HepG2 (cell line): ENCODE results near the gene DGCR8. TPM values are rescaled to one million over a fixed set of nuclear protein-coding genes. Genes with fewer than 3 reads are reported as not detected.
A peak's percentile ranks its signal among the peaks of the same experiment; 100 is the strongest.

Source experiments
- ATAC-seq: fragments of 200-7000 bp; cut with Tn5 transposase; 3 replicates; pipeline ENCODE4 v1.9.1; 2020; ENCODE audit warnings: mild to moderate bottlenecking, moderate library complexity
- BruUV-seq: library from RNA; stranded (reverse); fragments of 400-500 nt; replicated peaks from 2 replicates; lab custom pipeline; 2021; lab: Mats Ljungman, UMichigan
- CTCF ChIA-PET: fragments of 300-600 bp; formaldehyde crosslinking; extraction: SDS; loops from one replicate; lab custom pipeline; 2021; ENCODE audit warnings: low total read pairs, inconsistent platforms, low intra/inter-chr PET ratio; lab: Yijun Ruan, JAX
- POLR2A ChIA-PET: fragments of 350-600 bp; sonication (Branson Sonifier 250); formaldehyde crosslinking; loops from one replicate; lab custom pipeline; 2020; ENCODE audit warnings: antibody characterized with exemption, inconsistent platforms; lab: Yijun Ruan, JAX
- DNase-seq: peaks from one replicate; pipeline ENCODE4 v3.0.0-alpha.2; 2015; ENCODE audit warnings: low spot score
- FAIRE-seq: peaks from 3 replicates; lab custom pipeline; 2011; peaks lifted over from hg19 to GRCh38; lab: Jason Lieb, UNC
- H2AFZ ChIP-seq: one replicate; pipeline ENCODE4 v1.6.1; 2011; ENCODE audit warnings: low read length, inconsistent platforms
- H3K27ac ChIP-seq: fragments of 300-600 bp; 3 replicates; pipeline ENCODE4 v1.8.0; 2011; ENCODE audit warnings: mixed run types, mild to moderate bottlenecking, mixed read lengths, low read length, inconsistent platforms; ENCODE audit not compliant: insufficient read depth; ENCODE audit errors: extremely low read length
- H3K27me3 ChIP-seq, 2 experiments: fragments of 200-600 bp in 1 of 2; 2 replicates in 1 of 2; 3 replicates in 1 of 2; pipeline versions ENCODE4 v1.6.0 to v1.8.0; 2011; ENCODE audit warnings: low read length in 2 of 2, mild to moderate bottlenecking in 2 of 2, moderate library complexity in 2 of 2, inconsistent platforms in 1 of 2; ENCODE audit not compliant: insufficient read depth in 2 of 2, control insufficient read depth in 1 of 2
- H3K36me3 ChIP-seq, 2 experiments: fragments of 200-600 bp in 1 of 2; replicated peaks in 1 of 2; 2 replicates in 1 of 2; 3 replicates in 1 of 2; pipeline versions ENCODE4 v1.5.1 to v1.8.0; 2011; ENCODE audit warnings: low read length in 2 of 2, inconsistent platforms in 1 of 2; ENCODE audit not compliant: insufficient read depth in 2 of 2, control insufficient read depth in 1 of 2
- H3K4me1 ChIP-seq: 2 replicates; pipeline ENCODE4 v1.5.1; 2012; ENCODE audit warnings: low read length, inconsistent platforms; ENCODE audit not compliant: insufficient read depth
- H3K4me2 ChIP-seq: 2 replicates; pipeline ENCODE4 v1.6.0; 2011; ENCODE audit warnings: low read depth, low read length, inconsistent platforms
- H3K4me3 ChIP-seq, 3 experiments: fragments of 200-600 bp in 1 of 3; sonication (generic), shearing (Covaris generic) in 1 of 3; replicated peaks in 1 of 3; 2 replicates each; pipeline ENCODE4 v1.5.1; 2011 to 2016; ENCODE audit warnings: low read length in 3 of 3, inconsistent platforms in 2 of 3, low read depth in 2 of 3, mild to moderate bottlenecking in 2 of 3, control low read depth in 1 of 3, mixed read lengths in 1 of 3; ENCODE audit not compliant: insufficient read depth in 1 of 3
- H3K79me2 ChIP-seq: one replicate; pipeline ENCODE4 v1.6.1; 2011; ENCODE audit warnings: low read length, inconsistent platforms; ENCODE audit not compliant: insufficient read depth
- H3K9ac ChIP-seq: 2 replicates; pipeline ENCODE4 v1.6.0; 2011; ENCODE audit warnings: mild to moderate bottlenecking, low read depth, low read length, inconsistent platforms; ENCODE audit not compliant: insufficient read depth
- H3K9me3 ChIP-seq: 2 replicates; pipeline ENCODE4 v1.5.1; 2012; ENCODE audit warnings: mild to moderate bottlenecking, low read length
- H4K20me1 ChIP-seq: 2 replicates; pipeline ENCODE4 v1.6.0; 2011; ENCODE audit warnings: inconsistent platforms, mild to moderate bottlenecking, low read length, moderate library complexity; ENCODE audit not compliant: insufficient read depth
- MAFF ChIP-seq: IDR thresholded peaks from 2 replicates; pipeline ENCODE4 v1.6.1; 2011; ENCODE audit warnings: low read depth, low read length, improper control_type of control experiment
- MNT ChIP-seq: fragments of 450-650 bp; IDR thresholded peaks from 2 replicates; pipeline ENCODE4 v1.6.1; 2016
- NFE2L2 ChIP-seq: fragments of 150-350 bp; IDR thresholded peaks from 2 replicates; pipeline ENCODE4 v1.6.1; 2014; ENCODE audit warnings: low read length
- ZNF749 ChIP-seq: sonication (generic); formaldehyde crosslinking; IDR thresholded peaks from 2 replicates; pipeline ENCODE4 v1.8.0; 2022; ENCODE audit warnings: mild to moderate bottlenecking, missing genetic modification reagents, moderate library complexity, borderline replicate concordance
- WGBS: methylation state at CpG from one replicate; pipeline ENCODE4 v1.1.6; 2017; ENCODE audit warnings: low lambda C conversion rate; 5-methylcytosine and 5-hydroxymethylcytosine counted together
- in situ Hi-C: cut with HindIII; loops from 2 replicates; pipeline ENCODE4 v1.10.0; 2017; ENCODE audit warnings: low pct_unique_long_range_greater_than_20kb; ENCODE audit not compliant: extremely low pct_ligation_motif_present
- intact Hi-C: fragments of 100-400 bp; cut with micrococcal nuclease; formaldehyde crosslinking; loops from one replicate; pipeline ENCODE4 v1.10.0; 2022; ENCODE audit not compliant: unreplicated experiment
- polyA plus RNA-seq, 8 experiments: library from polyadenylated mRNA; depleted of rRNA in 3 of 8; stranded (reverse) in 7 of 8; unstranded in 1 of 8; fragments of >200 nt; fragmentation: Illumina TruSeq in 4 of 8; extraction: Trizol in 4 of 8; gene quantifications; 2 replicates each; pipeline versions ENCODE4 v1.2.1 to v1.2.3, GENCODE V29; 2011 to 2016; ENCODE audit warnings: low read depth in 4 of 8, missing spikeins in 1 of 8, mixed read lengths in 1 of 8; ENCODE audit not compliant: insufficient read depth in 1 of 8
- total RNA-seq, 5 experiments: library from RNA; depleted of rRNA; stranded (reverse); fragments of >200 nt; fragmentation: Illumina TruSeq; extraction: Trizol; gene quantifications; 2 replicates each; pipeline ENCODE4 v1.2.3, GENCODE V29; 2016; ENCODE audit warnings: low read depth in 1 of 5

The DGCR8 gene
- total and polyA plus RNA-seq, 2 of the 13 experiments (the other 11 are each of a cell fraction or from before 2014, with no cell fraction given) = 10.2 to 23.2 TPM

- ChIA-PET POLR2A (no interaction called here), CTCF (no interaction called here)
- no peak overlapping the region for H3K9ac ChIP-seq
- H3K36me3 ChIP-seq = peaks cover 0 to 12% of the 10 kb centered on the region in 2 experiments; a peak in 2 of 5 replicates
- H3K4me1 ChIP-seq = no peaks in the 10 kb centered on the region
- intact Hi-C loops = no loop called here
- H2AFZ ChIP-seq = no peak overlapping the region
- BruUV-seq = no TSS peak
- DNase-seq (no peak), ATAC-seq (no peak), FAIRE-seq (no peak)
- H3K4me2 ChIP-seq = no peak overlapping the region
- no peaks in the 10 kb centered on the region for H3K9me3 ChIP-seq
- 80% methylated on average over 1 of the region's 3 CpGs for WGBS
- no peaks in the 10 kb centered on the region for H3K27me3 ChIP-seq
- no peaks in the 10 kb centered on the region for H3K79me2 ChIP-seq
- H3K27ac ChIP-seq = no peak overlapping the region
- TF ChIP-seq NFE2L2 = no peak
- no peak for TF ChIP-seq ZNF749 (CRISPR knock-in tag)
- no peak overlapping the region for H3K4me3 ChIP-seq
- H4K20me1 ChIP-seq = no peaks in the 10 kb centered on the region
- in situ Hi-C loops = no loop called here
These were observed 15.9 kb upstream of the DGCR8 start for GRCh38 chr22:20064140-20064480.

- no TSS peak for BruUV-seq
- no peak for DNase-seq
- 96% methylated on average over 16 of the region's 18 CpGs for WGBS
- ChIA-PET CTCF (no interaction called here), POLR2A (no interaction called here)
- intact Hi-C loops = no loop called here
- H3K27ac ChIP-seq = no peak overlapping the region
- TF ChIP-seq MAFF = no peak
- TF ChIP-seq MNT = peak; percentile 67
- peaks cover 0 to 12% of the 10 kb centered on the region in 2 experiments; a peak in 2 of 5 replicates for H3K36me3 ChIP-seq
- H3K4me1 ChIP-seq = no peaks in the 10 kb centered on the region
- in situ Hi-C loops = no loop called here
- no peak overlapping the region for H3K9ac ChIP-seq
- H3K9me3 ChIP-seq = no peaks in the 10 kb centered on the region
- H3K79me2 ChIP-seq = no peaks in the 10 kb centered on the region
- no peak for FAIRE-seq
- no peak overlapping the region for H3K4me3 ChIP-seq
- no peaks in the 10 kb centered on the region for H3K27me3 ChIP-seq
- no peaks in the 10 kb centered on the region for H4K20me1 ChIP-seq
- H2AFZ ChIP-seq = no peak overlapping the region
- H3K4me2 ChIP-seq = no peak overlapping the region
- no peak for ATAC-seq
These were observed 15.3 kb upstream of the DGCR8 start for GRCh38 chr22:20064545-20065262.
